ENCODE measurements around the gene RAPGEF3.

The RAPGEF3 gene

DNA sequence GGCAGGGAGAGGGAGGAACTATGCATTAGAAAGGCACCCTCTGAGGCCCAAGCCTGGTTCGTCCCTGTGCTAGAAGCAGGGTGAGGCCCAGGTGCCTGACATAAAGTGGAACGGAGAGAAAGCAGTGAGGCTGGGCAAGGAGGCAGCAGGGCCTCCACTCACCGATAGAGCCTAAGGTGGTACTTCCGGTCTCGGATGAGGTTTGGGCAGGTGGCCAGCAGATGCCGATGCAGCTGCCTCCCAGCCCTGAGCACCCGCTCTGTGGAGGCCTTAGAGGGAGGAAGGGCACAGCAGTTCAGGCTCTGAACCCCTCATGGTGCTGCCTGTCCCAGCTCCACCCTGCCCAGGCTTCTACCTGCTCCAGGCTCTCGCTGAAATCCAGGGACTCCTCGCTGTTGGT is 7.1 kb downstream of the RAPGEF3 start:
- no peak overlapping the region for H2AFZ ChIP-seq (ENCODE audit: low read length)
- H3K27me3 ChIP-seq (ENCODE audit: insufficient read depth, low read length, poor library complexity, severe bottlenecking): no peaks in the 10 kb centered on the region
- H3K79me2 ChIP-seq (ENCODE audit: insufficient read depth, low read length): peaks cover 18% of the 10 kb centered on the region; the same call in 1 of the 2 replicates
- no peaks in the 10 kb centered on the region for H3K9me2 ChIP-seq (replicated peaks; ENCODE audit: low read depth, low read length)
- H3F3A ChIP-seq (ENCODE audit: low read depth): no peaks in the 10 kb centered on the region
- no peak overlapping the region for H3K4me3 ChIP-seq (ENCODE audit: low read length, poor library complexity, severe bottlenecking)
- no peak overlapping the region for H3K9ac ChIP-seq (ENCODE audit: low read depth, low read length, poor library complexity, severe bottlenecking)
- H3K4me2 ChIP-seq (ENCODE audit: low read depth, low read length, poor library complexity, severe bottlenecking): no peak overlapping the region
- peaks cover 42% of the 10 kb centered on the region for H3K4me1 ChIP-seq (ENCODE audit: insufficient read depth, low read length, poor library complexity, severe bottlenecking)
- no peaks in the 10 kb centered on the region for H3K9me3 ChIP-seq (ENCODE audit: insufficient read depth, low read depth, low read length)
- TF ChIP-seq, protein P1, sequence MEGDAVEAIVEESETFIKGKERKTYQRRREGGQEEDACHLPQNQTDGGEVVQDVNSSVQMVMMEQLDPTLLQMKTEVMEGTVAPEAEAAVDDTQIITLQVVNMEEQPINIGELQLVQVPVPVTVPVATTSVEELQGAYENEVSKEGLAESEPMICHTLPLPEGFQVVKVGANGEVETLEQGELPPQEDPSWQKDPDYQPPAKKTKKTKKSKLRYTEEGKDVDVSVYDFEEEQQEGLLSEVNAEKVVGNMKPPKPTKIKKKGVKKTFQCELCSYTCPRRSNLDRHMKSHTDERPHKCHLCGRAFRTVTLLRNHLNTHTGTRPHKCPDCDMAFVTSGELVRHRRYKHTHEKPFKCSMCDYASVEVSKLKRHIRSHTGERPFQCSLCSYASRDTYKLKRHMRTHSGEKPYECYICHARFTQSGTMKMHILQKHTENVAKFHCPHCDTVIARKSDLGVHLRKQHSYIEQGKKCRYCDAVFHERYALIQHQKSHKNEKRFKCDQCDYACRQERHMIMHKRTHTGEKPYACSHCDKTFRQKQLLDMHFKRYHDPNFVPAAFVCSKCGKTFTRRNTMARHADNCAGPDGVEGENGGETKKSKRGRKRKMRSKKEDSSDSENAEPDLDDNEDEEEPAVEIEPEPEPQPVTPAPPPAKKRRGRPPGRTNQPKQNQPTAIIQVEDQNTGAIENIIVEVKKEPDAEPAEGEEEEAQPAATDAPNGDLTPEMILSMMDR (conservative IDR thresholded peaks at IDR 0.05; ENCODE audit: low read length): no peak
- TF ChIP-seq EZH2phosphoT487 (IDR thresholded peaks at IDR 0.05; ENCODE audit: borderline replicate concordance): no peak
- peaks cover 2% of the 10 kb centered on the region; the same call in 1 of the 2 replicates for H3K36me3 ChIP-seq (ENCODE audit: insufficient read depth, low read length)
- H4K20me1 ChIP-seq (ENCODE audit: insufficient read depth, low read length, poor library complexity, severe bottlenecking): no peaks in the 10 kb centered on the region

DNA sequence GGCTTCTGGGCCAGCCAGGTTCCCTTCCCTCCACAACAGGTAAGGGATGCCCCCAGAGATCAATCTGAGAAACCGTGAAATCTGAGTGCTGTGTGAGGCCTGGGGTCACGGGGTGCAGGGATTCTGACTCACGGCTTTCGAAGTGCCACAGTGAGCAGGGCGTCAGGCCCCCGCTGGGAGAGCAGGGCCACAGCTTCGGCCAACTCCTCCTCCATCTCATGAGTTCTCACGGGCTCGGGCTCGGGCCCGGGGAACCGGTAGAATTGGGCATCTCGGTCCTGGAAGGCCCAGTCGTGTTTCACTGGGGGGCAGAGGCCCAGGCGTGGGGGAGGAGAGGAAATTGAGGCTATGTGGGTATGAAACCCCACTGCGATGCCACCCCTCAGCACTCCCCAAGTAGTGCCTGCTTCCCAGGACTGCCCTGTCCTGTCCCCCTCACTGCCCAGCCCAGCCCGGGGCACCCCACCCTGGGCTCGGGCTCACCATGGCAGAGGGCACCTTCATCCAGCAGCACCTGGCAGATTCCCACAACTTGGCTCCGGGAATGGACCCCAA is 7.7 kb downstream of the RAPGEF3 start:
- no peaks in the 10 kb centered on the region for H3K9me2 ChIP-seq (replicated peaks; ENCODE audit: low read depth, low read length)
- H3K27me3 ChIP-seq (ENCODE audit: insufficient read depth, low read length, poor library complexity, severe bottlenecking): no peaks in the 10 kb centered on the region
- no peak overlapping the region for H2AFZ ChIP-seq (ENCODE audit: low read length)
- no peak for TF ChIP-seq EZH2phosphoT487 (IDR thresholded peaks at IDR 0.05; ENCODE audit: borderline replicate concordance)
- TF ChIP-seq, protein P1 (conservative IDR thresholded peaks at IDR 0.05; ENCODE audit: low read length): no peak
- peaks cover 3% of the 10 kb centered on the region; the same call in 1 of the 2 replicates for H3K36me3 ChIP-seq (ENCODE audit: insufficient read depth, low read length)
- H3F3A ChIP-seq (ENCODE audit: low read depth): no peaks in the 10 kb centered on the region
- H3K4me1 ChIP-seq (ENCODE audit: insufficient read depth, low read length, poor library complexity, severe bottlenecking): peaks cover 37% of the 10 kb centered on the region
- H3K9me3 ChIP-seq (ENCODE audit: insufficient read depth, low read depth, low read length): no peaks in the 10 kb centered on the region
- no peak overlapping the region for H3K4me3 ChIP-seq (ENCODE audit: low read length, poor library complexity, severe bottlenecking)
- H3K9ac ChIP-seq (ENCODE audit: low read depth, low read length, poor library complexity, severe bottlenecking): no peak overlapping the region
- no peak overlapping the region for H3K4me2 ChIP-seq (ENCODE audit: low read depth, low read length, poor library complexity, severe bottlenecking)
- H4K20me1 ChIP-seq (ENCODE audit: insufficient read depth, low read length, poor library complexity, severe bottlenecking): no peaks in the 10 kb centered on the region
- H3K79me2 ChIP-seq (ENCODE audit: insufficient read depth, low read length): peaks cover 13% of the 10 kb centered on the region; the same call in 1 of the 2 replicates

DNA sequence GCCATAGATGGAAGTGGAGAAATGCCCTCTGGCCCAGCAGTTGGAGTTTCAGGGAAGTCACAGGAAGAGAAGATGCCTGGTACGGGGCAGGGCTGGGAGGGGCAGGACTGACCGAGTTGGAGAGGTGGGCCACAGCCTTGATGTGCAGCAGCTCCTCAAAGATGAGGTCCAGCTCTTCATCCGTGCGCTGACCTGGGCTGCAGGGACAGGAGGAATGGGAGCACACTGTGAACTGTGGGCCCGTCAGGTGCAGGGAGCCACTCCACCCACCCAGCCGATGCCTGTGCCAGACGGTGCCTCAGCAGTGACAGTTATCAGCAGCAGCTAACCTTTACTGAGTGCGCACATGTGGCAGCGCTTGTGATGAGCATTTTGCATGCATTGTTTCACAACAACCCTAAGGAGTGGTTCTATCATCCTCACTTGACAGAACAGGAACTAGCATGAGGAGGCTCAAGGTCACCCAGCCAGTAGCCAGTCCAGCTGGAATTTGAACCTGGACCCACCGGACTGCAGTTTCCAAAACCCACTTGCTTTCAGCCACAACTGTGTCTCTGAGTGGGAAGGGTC is 8.4 kb downstream of the RAPGEF3 start:
- H3K4me3 ChIP-seq (ENCODE audit: low read length, poor library complexity, severe bottlenecking): no peak overlapping the region
- H3K4me2 ChIP-seq (ENCODE audit: low read depth, low read length, poor library complexity, severe bottlenecking): no peak overlapping the region
- H3K36me3 ChIP-seq (ENCODE audit: insufficient read depth, low read length): peaks cover 3% of the 10 kb centered on the region; the same call in 1 of the 2 replicates
- no peak overlapping the region for H3K9ac ChIP-seq (ENCODE audit: low read depth, low read length, poor library complexity, severe bottlenecking)
- H3K9me3 ChIP-seq (ENCODE audit: insufficient read depth, low read depth, low read length): no peaks in the 10 kb centered on the region
- no peak overlapping the region for H2AFZ ChIP-seq (ENCODE audit: low read length)
- H3K79me2 ChIP-seq (ENCODE audit: insufficient read depth, low read length): peaks cover 6% of the 10 kb centered on the region; the same call in 1 of the 2 replicates
- no peaks in the 10 kb centered on the region for H3K27me3 ChIP-seq (ENCODE audit: insufficient read depth, low read length, poor library complexity, severe bottlenecking)
- H3K9me2 ChIP-seq (replicated peaks; ENCODE audit: low read depth, low read length): no peaks in the 10 kb centered on the region
- no peaks in the 10 kb centered on the region for H4K20me1 ChIP-seq (ENCODE audit: insufficient read depth, low read length, poor library complexity, severe bottlenecking)
- TF ChIP-seq, protein P1 (conservative IDR thresholded peaks at IDR 0.05; ENCODE audit: low read length): no peak
- no peak for TF ChIP-seq EZH2phosphoT487 (IDR thresholded peaks at IDR 0.05; ENCODE audit: borderline replicate concordance)
- H3F3A ChIP-seq (ENCODE audit: low read depth): no peaks in the 10 kb centered on the region
- peaks cover 30% of the 10 kb centered on the region for H3K4me1 ChIP-seq (ENCODE audit: insufficient read depth, low read length, poor library complexity, severe bottlenecking)
